HFFc6 (cell line): ENCODE measurements around the gene FXR2. TPM values are rescaled to one million over a fixed set of nuclear protein-coding genes. Genes with fewer than 3 reads are reported as not detected.

Experiments
- DNase-seq: peaks from one replicate; pipeline ENCODE4 v3.0.0-alpha.2; 2018
- H3K27ac Mint-ChIP-seq: 2 replicates; pipeline ENCODE4 v1.8.0; 2020; ENCODE audit warnings: mild to moderate bottlenecking, mixed read lengths
- H3K27me3 Mint-ChIP-seq: 2 replicates; pipeline ENCODE4 v1.8.0; 2021; ENCODE audit warnings: mild to moderate bottlenecking, moderate library complexity, mixed read lengths; ENCODE audit not compliant: insufficient read depth
- H3K36me3 Mint-ChIP-seq: 2 replicates; pipeline ENCODE4 v1.8.0; 2021; ENCODE audit warnings: low read depth, mixed read lengths
- H3K4me1 Mint-ChIP-seq: 2 replicates; pipeline ENCODE4 v1.8.0; 2020; ENCODE audit warnings: low read depth, mixed read lengths
- H3K4me3 Mint-ChIP-seq: 2 replicates; pipeline ENCODE4 v1.8.0; 2020; ENCODE audit warnings: mild to moderate bottlenecking, moderate library complexity, mixed read lengths
- H3K9me3 Mint-ChIP-seq: 2 replicates; pipeline ENCODE4 v1.8.0; 2020; ENCODE audit warnings: mild to moderate bottlenecking, mixed read lengths
- CTCF ChIP-seq: fragments of 200-600 bp; sonication (generic); IDR thresholded peaks from 2 replicates; pipeline ENCODE4 v1.5.0; 2021; ENCODE audit warnings: antibody characterized with exemption, mild to moderate bottlenecking
- total RNA-seq, 6 experiments: library from RNA; stranded (reverse); fragmentation: NEBNext Ultra II Directional; extraction: Animal tissue kit (Norgen Biotek cat#: 25700); gene quantifications; 2 replicates in 1 of 6; 3 replicates in 5 of 6; pipeline ENCODE4 v1.2.3, GENCODE V29; 2021

Gene FXR2
- total RNA-seq, 6 experiments from 2014 or later: 49.3 to 62.3 (median 51.5) TPM

- Mint-ChIP-seq H3K36me3 (no peaks in the 10 kb centered on the region), H3K9me3 (no peaks in the 10 kb centered on the region), H3K4me1 (peaks cover 10% of the 10 kb centered on the region), H3K4me3 (no peak overlapping the region), H3K27me3 (peaks cover 52% of the 10 kb centered on the region), H3K27ac (no peak overlapping the region)
- no peak for TF ChIP-seq CTCF
- no peak for DNase-seq
Measured at GRCh38 chr17:7652388-7653356, 38.0 kb upstream of the FXR2 start.

GRCh38 chr17:7651665-7652387, 37.1 kb upstream of the FXR2 start:
- H3K4me1 Mint-ChIP-seq: peaks cover 10% of the 10 kb centered on the region
- H3K4me3 Mint-ChIP-seq: no peak overlapping the region
- H3K9me3 Mint-ChIP-seq: no peaks in the 10 kb centered on the region
- no peak for TF ChIP-seq CTCF
- DNase-seq: no peak
- H3K27ac Mint-ChIP-seq: no peak overlapping the region
- H3K27me3 Mint-ChIP-seq: peaks cover 56% of the 10 kb centered on the region
- no peaks in the 10 kb centered on the region for H3K36me3 Mint-ChIP-seq

- H3K27me3 Mint-ChIP-seq: peaks cover 56% of the 10 kb centered on the region
- H3K9me3 Mint-ChIP-seq: no peaks in the 10 kb centered on the region
- no peak overlapping the region for H3K27ac Mint-ChIP-seq
- H3K36me3 Mint-ChIP-seq: no peaks in the 10 kb centered on the region
- TF ChIP-seq CTCF: no peak
- peaks cover 10% of the 10 kb centered on the region for H3K4me1 Mint-ChIP-seq
- no peak for DNase-seq
- H3K4me3 Mint-ChIP-seq: peak overlapping the region; percentile 46; the same call in 1 of the 2 replicates
Measured at GRCh38 chr17:7651097-7651664, 36.5 kb upstream of the FXR2 start.

GRCh38 chr17:7650509-7651096, 35.9 kb upstream of the FXR2 start, which contains the start of gene ATP1B2:
TSS of gene ATP1B2 (plus strand) at chr17:7650926. CDS start at chr17:7651519, 593 bp downstream.
- no peak for DNase-seq
- no peak for TF ChIP-seq CTCF
- Mint-ChIP-seq H3K27me3 (peaks cover 56% of the 10 kb centered on the region), H3K9me3 (no peaks in the 10 kb centered on the region), H3K27ac (no peak within 1 kb of the TSS), H3K4me1 (peaks cover 10% of the 10 kb centered on the region), H3K4me3 (peak within 1 kb of the TSS; percentile 76), H3K36me3 (no peaks in the 10 kb centered on the region)

- no peak for DNase-seq
- Mint-ChIP-seq H3K4me3 (no peak overlapping the region), H3K9me3 (0 out of 2 replicates have a peak, but pooled peaks cover under 1% of the 10 kb centered on the region), H3K4me1 (peaks cover 10% of the 10 kb centered on the region), H3K27me3 (peaks cover 37% of the 10 kb centered on the region), H3K36me3 (no peaks in the 10 kb centered on the region), H3K27ac (no peak overlapping the region)
- no peak for TF ChIP-seq CTCF
Measured at GRCh38 chr17:7647018-7647417, 32.3 kb upstream of the FXR2 start.
